GM12864 (cell line): ENCODE data around the gene SAP30BP.

Source experiments
- DNase-seq: peaks from one replicate; pipeline ENCODE4 v3.0.0-alpha.2; 2011; ENCODE audit warnings: low read depth
- H3K4me3 ChIP-seq: 2 replicates; pipeline ENCODE4 v1.5.1; 2011; ENCODE audit warnings: mild to moderate bottlenecking, low read depth, low read length, control low read depth
- TF ChIP-seq, protein P1 (sequence below): IDR thresholded peaks from 2 replicates; pipeline ENCODE4 v1.5.1; 2011; ENCODE audit warnings: low read depth, mild to moderate bottlenecking, moderate library complexity, low read length, control low read depth, inconsistent platforms; ENCODE audit errors: missing control alignments

The SAP30BP gene

DNA sequence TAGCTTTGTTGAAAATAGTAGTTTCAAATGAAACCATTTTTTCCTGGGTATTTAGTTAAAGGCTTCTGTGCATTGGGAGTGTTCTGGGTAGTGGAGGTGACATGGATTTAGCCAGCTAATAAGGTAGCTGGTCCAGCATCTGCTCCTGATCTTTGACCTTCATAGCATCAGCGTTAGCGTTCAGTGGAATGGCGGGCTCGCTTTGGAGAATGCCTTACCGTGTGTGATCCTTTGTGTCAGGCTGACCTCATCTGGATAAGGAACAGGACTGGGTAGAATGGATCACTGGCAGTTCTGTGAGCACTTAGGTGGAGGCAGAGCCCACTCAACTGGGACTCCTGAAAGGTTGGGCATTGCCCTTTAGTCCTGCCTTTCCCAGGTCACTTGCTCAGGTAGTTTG is 3.7 kb downstream of the SAP30BP start:
- DNase-seq = no peak
- TF ChIP-seq, protein P1, sequence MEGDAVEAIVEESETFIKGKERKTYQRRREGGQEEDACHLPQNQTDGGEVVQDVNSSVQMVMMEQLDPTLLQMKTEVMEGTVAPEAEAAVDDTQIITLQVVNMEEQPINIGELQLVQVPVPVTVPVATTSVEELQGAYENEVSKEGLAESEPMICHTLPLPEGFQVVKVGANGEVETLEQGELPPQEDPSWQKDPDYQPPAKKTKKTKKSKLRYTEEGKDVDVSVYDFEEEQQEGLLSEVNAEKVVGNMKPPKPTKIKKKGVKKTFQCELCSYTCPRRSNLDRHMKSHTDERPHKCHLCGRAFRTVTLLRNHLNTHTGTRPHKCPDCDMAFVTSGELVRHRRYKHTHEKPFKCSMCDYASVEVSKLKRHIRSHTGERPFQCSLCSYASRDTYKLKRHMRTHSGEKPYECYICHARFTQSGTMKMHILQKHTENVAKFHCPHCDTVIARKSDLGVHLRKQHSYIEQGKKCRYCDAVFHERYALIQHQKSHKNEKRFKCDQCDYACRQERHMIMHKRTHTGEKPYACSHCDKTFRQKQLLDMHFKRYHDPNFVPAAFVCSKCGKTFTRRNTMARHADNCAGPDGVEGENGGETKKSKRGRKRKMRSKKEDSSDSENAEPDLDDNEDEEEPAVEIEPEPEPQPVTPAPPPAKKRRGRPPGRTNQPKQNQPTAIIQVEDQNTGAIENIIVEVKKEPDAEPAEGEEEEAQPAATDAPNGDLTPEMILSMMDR = no peak
- H3K4me3 ChIP-seq = no peak overlapping the region

DNA sequence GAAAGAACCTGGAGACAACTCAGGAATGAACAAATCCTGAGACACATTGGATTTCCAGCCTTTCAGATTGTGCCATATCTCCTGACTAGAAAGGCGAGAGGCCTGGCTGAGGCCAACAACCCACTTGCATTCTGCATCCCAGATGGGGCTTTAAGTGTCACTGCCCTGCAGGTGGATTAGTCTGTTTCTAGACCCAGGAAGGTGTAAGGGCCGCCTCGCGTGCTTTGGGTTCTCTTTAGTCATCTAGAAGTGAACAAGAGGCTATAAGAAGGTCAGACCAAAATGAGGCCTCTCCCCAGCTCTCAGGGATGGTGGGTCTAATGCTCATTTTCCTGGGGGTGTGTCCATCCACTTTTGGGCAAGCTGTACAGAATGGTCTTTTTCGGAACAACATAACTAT is 4.9 kb downstream of the SAP30BP start:
- DNase-seq = no peak
- TF ChIP-seq, protein P1 = no peak
- no peak overlapping the region for H3K4me3 ChIP-seq

DNA sequence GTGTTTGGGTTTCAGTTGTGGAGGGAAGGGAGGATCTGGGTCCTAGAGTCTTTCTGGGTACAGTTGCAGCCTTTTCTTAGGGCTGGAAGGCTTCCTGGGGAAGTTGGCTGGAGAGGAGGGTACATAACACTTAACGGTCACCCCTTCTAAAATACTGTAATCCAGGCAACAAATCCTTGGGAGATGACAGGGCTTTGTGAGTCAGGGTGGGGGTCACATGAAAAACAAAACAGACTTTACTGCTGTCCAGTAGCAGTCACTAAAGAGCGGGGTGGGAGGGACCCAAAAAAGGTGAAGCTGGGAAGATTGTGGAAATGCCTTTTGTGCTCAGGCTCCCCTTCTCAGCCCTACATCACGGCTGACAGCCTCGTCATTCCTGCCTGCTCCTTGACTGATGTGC is 6.3 kb downstream of the SAP30BP start:
- TF ChIP-seq, protein P1 = no peak
- H3K4me3 ChIP-seq = no peak overlapping the region
- no peak for DNase-seq

DNA sequence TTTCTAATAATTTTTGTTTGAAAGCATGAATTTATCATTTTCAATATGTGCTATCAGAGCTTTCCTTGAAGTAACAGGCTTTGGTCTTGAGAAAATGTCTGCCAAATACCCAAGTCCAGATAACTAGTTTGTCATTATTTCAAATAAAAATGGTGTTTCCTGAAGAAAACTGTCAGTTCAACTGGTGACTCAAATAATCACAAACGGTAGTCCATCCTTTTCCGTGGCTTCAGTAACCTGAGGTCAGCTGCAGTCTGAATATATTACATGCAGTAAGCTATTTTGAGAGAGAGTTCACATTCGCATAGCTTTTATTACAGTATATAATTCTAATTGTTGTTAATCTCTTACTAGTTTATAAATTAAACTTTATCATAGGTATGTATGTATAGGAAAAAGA is 9.3 kb downstream of the SAP30BP start:
- no peak for DNase-seq
- no peak overlapping the region for H3K4me3 ChIP-seq
- TF ChIP-seq, protein P1 = no peak

DNA sequence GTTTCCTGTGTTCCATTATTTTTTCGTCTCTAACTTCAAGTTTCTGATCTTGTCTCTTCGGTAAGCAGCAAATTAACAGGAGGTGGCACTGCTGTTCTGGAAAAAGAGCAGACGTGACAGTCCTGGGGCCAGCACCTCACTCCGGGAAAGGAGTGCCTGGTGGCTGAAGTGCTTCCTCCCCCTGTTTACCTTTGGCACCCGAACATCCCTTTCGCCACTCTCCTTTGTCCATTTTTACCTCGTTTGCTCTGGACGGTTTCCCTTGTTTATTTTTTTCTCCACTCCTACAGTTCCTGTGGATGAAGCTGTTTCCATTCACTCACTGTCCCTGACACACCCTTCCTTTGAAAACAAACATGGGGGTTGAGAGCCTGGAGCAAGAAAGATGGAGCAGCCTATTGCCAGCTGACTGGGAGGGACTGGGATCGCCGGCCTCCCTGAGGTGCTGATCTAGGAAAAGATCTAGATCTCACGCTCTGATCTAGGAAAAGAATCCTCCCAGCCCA is 12.6 kb downstream of the SAP30BP start:
- DNase-seq = no peak
- no peak overlapping the region for H3K4me3 ChIP-seq
- TF ChIP-seq, protein P1 = no peak

DNA sequence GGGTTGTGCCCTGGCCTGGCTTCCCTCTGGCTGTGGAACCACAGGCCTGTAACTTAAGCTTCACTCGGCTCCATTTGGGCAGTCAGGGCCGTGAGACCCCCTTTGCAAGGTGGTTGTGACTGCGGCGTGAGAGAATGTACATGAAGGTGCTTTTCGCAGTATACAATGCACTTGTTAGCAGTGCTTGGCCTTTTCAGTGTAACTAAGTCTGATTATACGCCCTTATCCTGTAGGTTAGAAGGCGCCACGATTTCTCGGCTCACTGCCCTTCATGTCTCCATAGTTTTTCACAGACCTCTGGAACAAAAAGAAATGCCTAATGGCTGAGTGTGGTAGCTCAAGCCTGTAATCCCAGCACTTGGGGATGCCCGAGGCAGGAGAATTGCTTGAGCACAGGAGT is 13.3 kb downstream of the SAP30BP start:
- H3K4me3 ChIP-seq = no peak overlapping the region
- TF ChIP-seq, protein P1 = no peak
- DNase-seq = no peak

DNA sequence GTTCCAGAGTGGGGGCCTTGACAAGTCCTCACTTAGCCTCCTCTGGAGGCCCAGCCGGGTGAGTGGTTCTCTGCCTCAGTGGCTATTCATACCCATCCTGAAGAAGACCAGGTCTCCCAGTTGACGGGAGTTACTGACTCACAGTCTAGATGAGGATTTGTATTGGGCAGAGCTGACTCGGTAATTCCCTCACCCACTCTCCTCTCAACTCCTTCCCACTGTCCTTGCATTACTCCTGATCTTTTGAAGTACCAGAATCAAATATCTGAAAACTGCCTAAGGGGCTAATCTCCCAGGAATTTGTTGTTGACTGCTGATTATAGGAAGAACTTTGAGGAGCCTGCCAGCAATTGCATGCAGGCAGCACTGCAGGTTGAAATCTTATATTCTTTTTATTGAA is 14.2 kb downstream of the SAP30BP start:
- no peak for DNase-seq
- H3K4me3 ChIP-seq = no peak overlapping the region
- TF ChIP-seq, protein P1 = no peak
